Cardiac muscle cell (in vitro differentiated cells and primary cell): ENCODE results near the gene PHC2. TPM values are rescaled to one million over a fixed set of nuclear protein-coding genes. Genes with fewer than 3 reads are reported as not detected.

Source experiments
- DNase-seq, 2 donors: peaks; one replicate each; pipeline versions ENCODE4 v3.0.0 to v3.0.0-alpha.2; 2010 to 2017; ENCODE audit warnings: low read depth in 1 of 2, low spot score in 1 of 2
- H3K27ac ChIP-seq: fragments of 200-600 bp; sonication (generic); 2 replicates; pipeline ENCODE4 v1.5.1; 2016
- H3K27me3 ChIP-seq: fragments of 200-600 bp; sonication (generic); 2 replicates; pipeline ENCODE4 v1.6.0; 2016; ENCODE audit warnings: control low read depth
- H3K36me3 ChIP-seq: fragments of 200-600 bp; sonication (generic); 2 replicates; pipeline ENCODE4 v1.5.1; 2016; ENCODE audit warnings: control low read depth
- H3K4me1 ChIP-seq: fragments of 200-600 bp; sonication (generic); 2 replicates; pipeline ENCODE4 v1.8.1; 2017; ENCODE audit warnings: low read depth, mild to moderate bottlenecking, mixed run types
- H3K4me3 ChIP-seq: fragments of 200-600 bp; sonication (generic); 2 replicates; pipeline ENCODE4 v1.5.1; 2016; ENCODE audit warnings: mild to moderate bottlenecking
- H3K9me3 ChIP-seq: fragments of 200-600 bp; sonication (generic); 2 replicates; pipeline ENCODE4 v1.5.1; 2017; ENCODE audit warnings: low read depth, mild to moderate bottlenecking, control low read depth
- polyA plus RNA-seq: library from polyadenylated mRNA; unstranded; fragments of >200 nt; fragmentation: Nextera tagmentation; extraction: Ambion mirVana; gene quantifications from 2 replicates; pipeline ENCODE4 v1.2.1, GENCODE V29; 2016
- total RNA-seq: library from RNA; depleted of rRNA; stranded (reverse); fragments of >200 nt; gene quantifications from 2 replicates; pipeline ENCODE4 v1.2.3, GENCODE V29; 2016
- TF ChIP-seq, protein P1 (sequence below): IDR thresholded peaks from 2 replicates; pipeline ENCODE4 v1.5.1; 2012; ENCODE audit warnings: low read depth, mild to moderate bottlenecking, low read length

Gene PHC2
- total and polyA plus RNA-seq, 2 experiments from 2014 or later, result 81.8 to 86.0 TPM

DNA sequence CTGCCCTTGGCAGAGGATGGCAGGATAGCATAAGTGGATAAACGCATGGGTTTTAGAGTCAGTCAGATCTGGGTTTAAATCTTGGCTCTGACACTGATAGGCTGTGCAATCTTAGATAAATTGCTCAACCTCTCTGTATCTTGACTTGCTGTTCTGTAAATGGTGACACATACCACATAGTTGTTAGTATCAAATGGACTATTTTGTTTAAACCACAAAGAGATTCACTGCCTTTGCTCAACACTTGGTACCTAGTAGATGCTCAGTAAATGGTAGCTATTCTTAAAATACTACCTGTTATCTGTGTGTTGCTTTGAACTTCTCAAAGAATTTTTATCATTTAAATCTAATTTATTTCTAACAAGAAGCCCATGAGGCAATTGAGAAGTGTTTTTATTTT lies 70.5 kb downstream of the PHC2 start:
- no peak for DNase-seq
- no peak overlapping the region for H3K4me3 ChIP-seq
- H3K9me3 ChIP-seq, result no peaks in the 10 kb centered on the region
- H3K27me3 ChIP-seq, result no peaks in the 10 kb centered on the region
- no peaks in the 10 kb centered on the region for H3K36me3 ChIP-seq
- peaks cover 68% of the 10 kb centered on the region for H3K4me1 ChIP-seq
- H3K27ac ChIP-seq, result no peak overlapping the region
- TF ChIP-seq, protein P1, sequence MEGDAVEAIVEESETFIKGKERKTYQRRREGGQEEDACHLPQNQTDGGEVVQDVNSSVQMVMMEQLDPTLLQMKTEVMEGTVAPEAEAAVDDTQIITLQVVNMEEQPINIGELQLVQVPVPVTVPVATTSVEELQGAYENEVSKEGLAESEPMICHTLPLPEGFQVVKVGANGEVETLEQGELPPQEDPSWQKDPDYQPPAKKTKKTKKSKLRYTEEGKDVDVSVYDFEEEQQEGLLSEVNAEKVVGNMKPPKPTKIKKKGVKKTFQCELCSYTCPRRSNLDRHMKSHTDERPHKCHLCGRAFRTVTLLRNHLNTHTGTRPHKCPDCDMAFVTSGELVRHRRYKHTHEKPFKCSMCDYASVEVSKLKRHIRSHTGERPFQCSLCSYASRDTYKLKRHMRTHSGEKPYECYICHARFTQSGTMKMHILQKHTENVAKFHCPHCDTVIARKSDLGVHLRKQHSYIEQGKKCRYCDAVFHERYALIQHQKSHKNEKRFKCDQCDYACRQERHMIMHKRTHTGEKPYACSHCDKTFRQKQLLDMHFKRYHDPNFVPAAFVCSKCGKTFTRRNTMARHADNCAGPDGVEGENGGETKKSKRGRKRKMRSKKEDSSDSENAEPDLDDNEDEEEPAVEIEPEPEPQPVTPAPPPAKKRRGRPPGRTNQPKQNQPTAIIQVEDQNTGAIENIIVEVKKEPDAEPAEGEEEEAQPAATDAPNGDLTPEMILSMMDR, result no peak

GRCh38 chr1:33359931-33360330 lies 71.0 kb downstream of the PHC2 start:
- Histone ChIP-seq H3K4me1 (peaks cover 64% of the 10 kb centered on the region), H3K36me3 (no peaks in the 10 kb centered on the region), H3K27me3 (no peaks in the 10 kb centered on the region), H3K4me3 (no peak overlapping the region), H3K9me3 (no peaks in the 10 kb centered on the region), H3K27ac (no peak overlapping the region)
- TF ChIP-seq, protein P1, result no peak
- no peak for DNase-seq

- H3K36me3 ChIP-seq, result no peaks in the 10 kb centered on the region
- H3K9me3 ChIP-seq, result no peaks in the 10 kb centered on the region
- no peak overlapping the region for H3K4me3 ChIP-seq
- peak in 1 of 2 donors; percentile 41 for DNase-seq
- peak overlapping the region; percentile 7 for H3K27ac ChIP-seq
- H3K27me3 ChIP-seq, result no peaks in the 10 kb centered on the region
- TF ChIP-seq, protein P1, result no peak
- H3K4me1 ChIP-seq, result peaks cover 57% of the 10 kb centered on the region
These were observed 71.9 kb downstream of the PHC2 start for GRCh38 chr1:33358795-33359503.

- DNase-seq, result no peak
- no peaks in the 10 kb centered on the region for H3K36me3 ChIP-seq
- no peaks in the 10 kb centered on the region for H3K27me3 ChIP-seq
- peak overlapping the region; percentile 7 for H3K27ac ChIP-seq
- H3K4me3 ChIP-seq, result no peak overlapping the region
- H3K4me1 ChIP-seq, result peaks cover 52% of the 10 kb centered on the region
- no peaks in the 10 kb centered on the region for H3K9me3 ChIP-seq
- TF ChIP-seq, protein P1, result no peak
These were observed 72.6 kb downstream of the PHC2 start for GRCh38 chr1:33358114-33358794.

DNA sequence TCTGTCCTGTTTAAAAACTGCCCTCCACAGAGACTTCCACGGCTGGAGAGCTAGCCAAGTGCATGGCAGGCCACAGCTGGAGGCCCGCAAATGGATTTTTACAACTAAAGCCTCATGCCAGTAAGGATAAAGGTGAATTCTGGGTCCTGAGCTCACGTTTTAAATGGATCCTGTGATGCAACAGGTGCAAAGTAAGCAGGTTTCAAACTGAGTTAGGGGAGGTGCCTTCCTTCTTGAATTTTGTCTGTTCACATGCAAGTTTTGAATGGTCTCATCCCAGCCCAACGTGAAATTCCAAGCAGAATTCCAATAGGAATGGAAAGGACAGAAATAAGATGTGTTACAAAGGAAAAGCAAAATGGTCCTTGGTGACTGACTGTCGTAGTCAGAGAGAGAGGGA lies 73.8 kb downstream of the PHC2 start:
- Histone ChIP-seq H3K27ac (no peak overlapping the region), H3K27me3 (no peaks in the 10 kb centered on the region), H3K9me3 (no peaks in the 10 kb centered on the region), H3K36me3 (no peaks in the 10 kb centered on the region), H3K4me3 (no peak overlapping the region), H3K4me1 (peaks cover 41% of the 10 kb centered on the region)
- DNase-seq, result no peak
- TF ChIP-seq, protein P1, result no peak
